Measurements from ENCODE around the gene TNP2. TPM values are rescaled to one million over a fixed set of nuclear protein-coding genes. Genes with fewer than 3 reads are reported as not detected.

TNP2 gene
- polyA plus RNA-seq, 3 donors = not detected

DNA sequence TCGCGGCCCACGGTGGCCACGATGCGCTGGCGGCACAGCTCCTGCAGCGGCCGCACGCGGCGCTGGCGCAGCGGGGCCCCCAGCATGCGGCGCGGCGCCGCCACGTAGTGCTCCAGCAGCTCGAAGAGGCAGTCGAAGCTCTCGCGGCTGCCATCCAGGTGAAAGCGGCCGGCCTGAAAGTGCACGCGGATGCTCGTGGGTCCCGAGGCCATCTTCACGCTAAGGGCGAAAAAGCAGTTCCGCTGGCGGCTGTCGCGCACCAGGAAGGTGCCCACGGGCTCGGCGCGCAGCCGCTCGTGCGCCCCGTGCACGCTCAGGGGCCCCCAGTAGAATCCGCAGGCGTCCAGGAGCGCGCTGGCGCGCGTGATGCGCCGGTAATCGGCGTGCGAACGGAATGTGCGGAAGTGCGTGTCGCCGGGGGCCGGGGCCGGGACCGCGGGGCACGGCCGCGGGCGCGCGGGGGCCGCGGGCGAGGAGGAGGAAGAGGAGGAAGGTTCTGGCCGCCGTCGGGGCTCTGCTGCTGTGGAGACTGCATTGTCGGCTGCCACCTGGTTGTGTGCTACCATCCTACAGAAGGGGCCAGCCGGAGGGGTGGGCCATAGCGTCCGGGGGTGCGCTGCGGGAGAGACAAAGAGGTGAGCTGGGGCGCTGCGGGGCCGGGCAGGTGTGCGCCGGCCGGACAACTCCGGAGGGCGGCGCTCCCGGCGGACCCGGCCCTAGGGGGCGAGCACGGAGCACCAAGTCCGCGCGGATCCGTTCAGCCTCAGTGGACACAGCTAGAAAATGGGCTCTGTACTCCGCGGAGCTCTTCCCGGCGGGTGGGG lies 14.0 kb downstream of the TNP2 start:
- Mint-ChIP-seq H3K27ac (peak overlapping the region in 1 of 7 donors; percentile 54), H3K9me3 (peaks cover 0 to 3% (median 0%) of the 10 kb centered on the region in 7 donors), H3K4me3 (peak overlapping the region; percentile 78 to 89), H3K36me3 (peaks cover 5% of the 10 kb centered on the region in 2 donors), H3K4me1 (peaks cover 38% of the 10 kb centered on the region), H3K27me3 (ENCODE audit: low read depth in 3 of 3) (peaks cover 31 to 65% (median 47%) of the 10 kb centered on the region in 3 donors)
- H3K4me1 ChIP-seq (ENCODE audit: control insufficient read depth in 1 of 2, insufficient read depth in 2 of 2, low read length in 2 of 2) = peaks cover 30 to 44% of the 10 kb centered on the region in 2 donors
- peak overlapping the region; percentile 32 to 96 (median 69) for H3K4me3 ChIP-seq (replicated peaks in 1 of 3; ENCODE audit: low read depth in 2 of 3, low read length in 3 of 3)
- no peaks in the 10 kb centered on the region for H3K36me3 ChIP-seq (replicated peaks in 1 of 2; ENCODE audit: control insufficient read depth in 1 of 2, insufficient read depth in 2 of 2, low read length in 2 of 2)
- intact Hi-C loops (cut with micrococcal nuclease) = loop anchor here (1.0 to 10.0 kb wide), 5 partner anchors 50 to 283 kb away; partner anchors contain the start of gene RMI2 (in 1 of the 2)
- peaks cover 0 to 23% of the 10 kb centered on the region in 2 donors for H3K27me3 ChIP-seq (ENCODE audit: control insufficient read depth in 2 of 2, insufficient read depth in 2 of 2, low read length in 2 of 2)
- H3K27ac ChIP-seq (ENCODE audit: low read depth in 1 of 2, low read length in 2 of 2) = no peak overlapping the region
- no peaks in the 10 kb centered on the region for H3K79me2 ChIP-seq (ENCODE audit: insufficient read depth, low read length)
- peak overlapping the region; percentile 90 for H2AFZ ChIP-seq (ENCODE audit: insufficient read depth, low read depth, low read length, poor library complexity, severe bottlenecking)
- H3K4me2 ChIP-seq (replicated peaks; ENCODE audit: extremely low read depth, low read length, poor library complexity, severe bottlenecking) = peak overlapping the region; percentile 89
- peak; percentile 26 to 42 (median 38) for DNase-seq
- H3K9me3 ChIP-seq (replicated peaks in 1 of 2; ENCODE audit: control insufficient read depth in 1 of 2, insufficient read depth in 1 of 2, low read length in 2 of 2) = no peaks in the 10 kb centered on the region
- H4K20me1 ChIP-seq (ENCODE audit: insufficient read depth, low read length) = peaks cover 3% of the 10 kb centered on the region
- TF ChIP-seq, protein P1, sequence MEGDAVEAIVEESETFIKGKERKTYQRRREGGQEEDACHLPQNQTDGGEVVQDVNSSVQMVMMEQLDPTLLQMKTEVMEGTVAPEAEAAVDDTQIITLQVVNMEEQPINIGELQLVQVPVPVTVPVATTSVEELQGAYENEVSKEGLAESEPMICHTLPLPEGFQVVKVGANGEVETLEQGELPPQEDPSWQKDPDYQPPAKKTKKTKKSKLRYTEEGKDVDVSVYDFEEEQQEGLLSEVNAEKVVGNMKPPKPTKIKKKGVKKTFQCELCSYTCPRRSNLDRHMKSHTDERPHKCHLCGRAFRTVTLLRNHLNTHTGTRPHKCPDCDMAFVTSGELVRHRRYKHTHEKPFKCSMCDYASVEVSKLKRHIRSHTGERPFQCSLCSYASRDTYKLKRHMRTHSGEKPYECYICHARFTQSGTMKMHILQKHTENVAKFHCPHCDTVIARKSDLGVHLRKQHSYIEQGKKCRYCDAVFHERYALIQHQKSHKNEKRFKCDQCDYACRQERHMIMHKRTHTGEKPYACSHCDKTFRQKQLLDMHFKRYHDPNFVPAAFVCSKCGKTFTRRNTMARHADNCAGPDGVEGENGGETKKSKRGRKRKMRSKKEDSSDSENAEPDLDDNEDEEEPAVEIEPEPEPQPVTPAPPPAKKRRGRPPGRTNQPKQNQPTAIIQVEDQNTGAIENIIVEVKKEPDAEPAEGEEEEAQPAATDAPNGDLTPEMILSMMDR (IDR thresholded peaks at IDR 0.05) = no peak
- WGBS (ENCODE audit: insufficient coverage) = 2% methylated on average over 104 of the region's 105 CpGs
- peak overlapping the region; percentile 86 for H3K9ac ChIP-seq (ENCODE audit: insufficient read depth, low read length, poor library complexity, severe bottlenecking)

- peaks cover 26 to 56% (median 39%) of the 10 kb centered on the region in 3 donors for H3K27me3 Mint-ChIP-seq (ENCODE audit: low read depth in 3 of 3)
- H3K27ac Mint-ChIP-seq = no peak overlapping the region
- DNase-seq = no peak
- H3K27ac ChIP-seq (ENCODE audit: low read depth in 1 of 2, low read length in 2 of 2) = no peak overlapping the region
- peak overlapping the region; percentile 90 for H2AFZ ChIP-seq (ENCODE audit: insufficient read depth, low read depth, low read length, poor library complexity, severe bottlenecking)
- H3K4me2 ChIP-seq (replicated peaks; ENCODE audit: extremely low read depth, low read length, poor library complexity, severe bottlenecking) = peak overlapping the region; percentile 89
- peak overlapping the region; percentile 67 to 78 for H3K4me3 Mint-ChIP-seq
- intact Hi-C loops (cut with micrococcal nuclease) = loop anchor here in 1 of 2 donors (10.0 kb wide), 1 partner anchor 49 kb away; no protein-coding TSS in a partner anchor
- TF ChIP-seq, protein P1 (IDR thresholded peaks at IDR 0.05) = no peak
- H3K9me3 ChIP-seq (replicated peaks in 1 of 2; ENCODE audit: control insufficient read depth in 1 of 2, insufficient read depth in 1 of 2, low read length in 2 of 2) = no peaks in the 10 kb centered on the region
- 66% methylated on average over 12 of the region's 29 CpGs for WGBS (ENCODE audit: insufficient coverage)
- H3K4me3 ChIP-seq (replicated peaks in 1 of 3; ENCODE audit: low read depth in 2 of 3, low read length in 3 of 3) = peak overlapping the region in 1 of 3 experiments; percentile 96
- peaks cover 36% of the 10 kb centered on the region for H3K4me1 Mint-ChIP-seq
- H3K36me3 Mint-ChIP-seq = peaks cover 5% of the 10 kb centered on the region in 2 donors
- H3K27me3 ChIP-seq (ENCODE audit: control insufficient read depth in 2 of 2, insufficient read depth in 2 of 2, low read length in 2 of 2) = peaks cover 0 to 23% of the 10 kb centered on the region in 2 donors
- no peaks in the 10 kb centered on the region for H3K79me2 ChIP-seq (ENCODE audit: insufficient read depth, low read length)
- peaks cover 0 to 3% (median 0%) of the 10 kb centered on the region in 7 donors for H3K9me3 Mint-ChIP-seq
- peaks cover 3% of the 10 kb centered on the region for H4K20me1 ChIP-seq (ENCODE audit: insufficient read depth, low read length)
- peak overlapping the region; percentile 86 for H3K9ac ChIP-seq (ENCODE audit: insufficient read depth, low read length, poor library complexity, severe bottlenecking)
- peaks cover 30 to 42% of the 10 kb centered on the region in 2 donors for H3K4me1 ChIP-seq (ENCODE audit: control insufficient read depth in 1 of 2, insufficient read depth in 2 of 2, low read length in 2 of 2)
- no peaks in the 10 kb centered on the region for H3K36me3 ChIP-seq (replicated peaks in 1 of 2; ENCODE audit: control insufficient read depth in 1 of 2, insufficient read depth in 2 of 2, low read length in 2 of 2)
These were observed 14.9 kb downstream of the TNP2 start for GRCh38 chr16:11253995-11254912.

Measured in CD14-positive monocyte (primary cell).